Astrocyte of the cerebellum (primary cell): ENCODE data around the gene CRELD2.

Experiments used
- DNase-seq: peaks from one replicate; pipeline ENCODE4 v3.0.0-alpha.2; 2011; ENCODE audit warnings: low read depth
- H3K4me3 ChIP-seq: 2 replicates; pipeline ENCODE4 v1.5.1; 2011; ENCODE audit warnings: mild to moderate bottlenecking, low read depth, low read length, moderate library complexity
- in situ Hi-C: cut with HindIII; loops from 2 replicates; pipeline ENCODE4 v1.10.0; 2017; ENCODE audit warnings: low sequenced_read_pairs
- TF ChIP-seq, protein P1 (sequence below): IDR thresholded peaks from 2 replicates; pipeline ENCODE4 v1.5.1; 2012; ENCODE audit warnings: low read length, low read depth, moderate library complexity, mild to moderate bottlenecking; ENCODE audit errors: missing control alignments

Gene CRELD2

GRCh38 chr22:49882519-49883293 lies 35.7 kb upstream of the CRELD2 start:
- no peak for DNase-seq
- no peak overlapping the region for H3K4me3 ChIP-seq
- in situ Hi-C loops: no loop called here
- TF ChIP-seq, protein P1, sequence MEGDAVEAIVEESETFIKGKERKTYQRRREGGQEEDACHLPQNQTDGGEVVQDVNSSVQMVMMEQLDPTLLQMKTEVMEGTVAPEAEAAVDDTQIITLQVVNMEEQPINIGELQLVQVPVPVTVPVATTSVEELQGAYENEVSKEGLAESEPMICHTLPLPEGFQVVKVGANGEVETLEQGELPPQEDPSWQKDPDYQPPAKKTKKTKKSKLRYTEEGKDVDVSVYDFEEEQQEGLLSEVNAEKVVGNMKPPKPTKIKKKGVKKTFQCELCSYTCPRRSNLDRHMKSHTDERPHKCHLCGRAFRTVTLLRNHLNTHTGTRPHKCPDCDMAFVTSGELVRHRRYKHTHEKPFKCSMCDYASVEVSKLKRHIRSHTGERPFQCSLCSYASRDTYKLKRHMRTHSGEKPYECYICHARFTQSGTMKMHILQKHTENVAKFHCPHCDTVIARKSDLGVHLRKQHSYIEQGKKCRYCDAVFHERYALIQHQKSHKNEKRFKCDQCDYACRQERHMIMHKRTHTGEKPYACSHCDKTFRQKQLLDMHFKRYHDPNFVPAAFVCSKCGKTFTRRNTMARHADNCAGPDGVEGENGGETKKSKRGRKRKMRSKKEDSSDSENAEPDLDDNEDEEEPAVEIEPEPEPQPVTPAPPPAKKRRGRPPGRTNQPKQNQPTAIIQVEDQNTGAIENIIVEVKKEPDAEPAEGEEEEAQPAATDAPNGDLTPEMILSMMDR: no peak

- TF ChIP-seq, protein P1: no peak
- no peak overlapping the region for H3K4me3 ChIP-seq
- DNase-seq: no peak
- in situ Hi-C loops: no loop called here
Observed at GRCh38 chr22:49883294-49883640, 35.2 kb upstream of the CRELD2 start.

DNA sequence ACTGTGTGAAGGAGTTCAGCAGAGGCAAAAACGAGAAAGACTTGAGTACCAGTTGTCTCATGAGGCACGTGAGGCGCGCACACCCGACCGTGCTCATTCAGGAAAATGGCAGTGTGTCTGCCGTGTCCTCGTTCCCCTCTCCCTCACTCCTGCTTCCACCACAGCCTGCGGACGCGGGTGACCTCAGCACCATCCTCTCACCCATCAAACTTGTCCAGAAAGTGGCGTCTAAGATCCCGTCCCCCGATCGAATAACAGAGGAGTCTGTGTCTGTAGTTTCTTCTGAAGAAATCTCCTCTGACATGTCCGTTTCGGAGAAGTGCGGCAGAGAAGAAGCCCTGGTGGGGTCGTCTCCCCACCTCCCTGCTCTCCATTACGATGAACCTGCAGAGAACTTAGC lies 34.4 kb upstream of the CRELD2 start:
- no peak overlapping the region for H3K4me3 ChIP-seq
- no peak for DNase-seq
- in situ Hi-C loops: no loop called here
- TF ChIP-seq, protein P1: no peak

DNA sequence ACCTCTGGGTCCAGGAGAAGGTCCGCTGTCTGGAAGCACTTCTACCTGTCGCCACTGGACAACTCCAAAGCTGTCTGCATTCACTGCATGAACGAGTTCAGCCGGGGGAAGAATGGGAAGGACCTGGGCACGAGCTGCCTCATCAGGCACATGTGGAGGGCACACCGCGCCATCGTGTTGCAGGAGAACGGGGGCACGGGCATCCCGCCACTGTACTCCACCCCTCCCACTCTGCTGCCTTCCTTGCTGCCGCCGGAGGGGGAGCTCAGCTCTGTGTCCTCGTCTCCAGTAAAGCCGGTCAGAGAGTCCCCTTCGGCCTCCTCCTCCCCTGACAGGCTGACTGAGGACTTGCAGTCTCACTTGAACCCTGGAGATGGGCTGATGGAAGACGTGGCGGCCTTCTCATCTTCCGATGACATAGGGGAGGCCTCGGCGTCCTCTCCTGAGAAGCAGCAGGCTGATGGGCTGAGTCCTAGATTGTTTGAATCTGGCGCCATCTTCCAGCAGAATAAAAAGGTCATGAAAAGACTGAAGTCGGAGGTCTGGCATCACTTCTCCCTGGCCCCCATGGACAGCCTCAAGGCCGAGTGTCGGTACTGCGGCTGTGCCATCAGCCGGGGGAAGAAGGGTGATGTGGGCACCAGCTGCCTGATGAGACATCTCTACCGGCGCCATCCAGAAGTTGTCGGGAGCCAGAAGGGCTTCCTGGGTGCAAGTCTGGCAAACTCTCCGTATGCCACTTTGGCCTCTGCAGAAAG lies 33.8 kb upstream of the CRELD2 start:
- no peak for DNase-seq
- no peak overlapping the region for H3K4me3 ChIP-seq
- TF ChIP-seq, protein P1: no peak
- in situ Hi-C loops: no loop called here

GRCh38 chr22:49885281-49885680 lies 33.2 kb upstream of the CRELD2 start:
- no peak overlapping the region for H3K4me3 ChIP-seq
- in situ Hi-C loops: no loop called here
- no peak for DNase-seq
- TF ChIP-seq, protein P1: no peak

DNA sequence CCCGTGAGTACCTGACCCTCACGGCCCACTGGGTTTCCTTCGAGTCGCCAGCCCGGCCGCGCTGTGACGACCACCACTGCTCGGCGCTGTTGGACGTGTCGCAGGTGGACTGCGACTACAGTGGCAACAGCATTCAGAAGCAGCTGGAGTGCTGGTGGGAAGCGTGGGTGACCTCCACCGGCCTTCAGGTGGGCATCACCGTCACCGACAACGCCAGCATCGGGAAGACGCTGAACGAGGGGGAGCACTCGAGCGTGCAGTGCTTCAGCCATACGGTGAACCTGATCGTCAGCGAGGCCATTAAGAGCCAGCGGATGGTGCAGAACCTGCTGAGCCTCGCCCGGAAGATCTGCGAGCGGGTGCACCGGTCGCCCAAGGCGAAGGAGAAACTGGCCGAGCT lies 32.6 kb upstream of the CRELD2 start:
- DNase-seq: no peak
- H3K4me3 ChIP-seq: no peak overlapping the region
- TF ChIP-seq, protein P1: no peak
- in situ Hi-C loops: no loop called here
